Peyer's patch (tissue), 4 donors: ENCODE data around the gene ADAM15. TPM values are rescaled to one million over a fixed set of nuclear protein-coding genes. Genes with fewer than 3 reads are reported as not detected.
A peak's percentile ranks its signal among the peaks of the same experiment; 100 is the strongest.

Experiments used
- DNase-seq, 3 donors: peaks; one replicate each; pipeline ENCODE4 v3.0.0-alpha.2; 2017 to 2019
- H3K27ac ChIP-seq, 4 donors: fragments of 200-600 bp; sonication (generic); one replicate each; pipeline ENCODE4 v1.5.1; 2016 to 2019
- H3K27me3 ChIP-seq, 2 donors: fragments of 200-600 bp; sonication (generic); one replicate each; pipeline ENCODE4 v1.5.1; 2019
- H3K36me3 ChIP-seq, 3 donors: fragments of 200-600 bp; sonication (generic); one replicate each; pipeline ENCODE4 v1.5.1; 2016 to 2019
- H3K4me1 ChIP-seq, 4 donors: fragments of 200-600 bp; sonication (generic); one replicate each; pipeline ENCODE4 v1.5.1; 2016 to 2019
- H3K4me3 ChIP-seq, 4 donors: fragments of 200-600 bp; sonication (generic); 1 replicate in 3 of 4; 2 replicates in 1 of 4; pipeline ENCODE4 v1.5.1; 2016 to 2019; ENCODE audit warnings: mild to moderate bottlenecking in 1 of 4
- H3K9me3 ChIP-seq, 4 donors: fragments of 200-600 bp; sonication (generic); one replicate each; pipeline ENCODE4 v1.5.1; 2016 to 2019; ENCODE audit warnings: mild to moderate bottlenecking in 1 of 4
- CTCF ChIP-seq, 6 experiments: fragments of 450-650 bp in 4 of 6; fragments of 200-600 bp in 2 of 6; sonication (generic) in 1 of 6; IDR thresholded peaks; one replicate each; pipeline ENCODE4 v1.5.1; 2017 to 2019; ENCODE audit warnings: antibody characterized with exemption in 6 of 6, mild to moderate bottlenecking in 3 of 6, moderate library complexity in 1 of 6
- POLR2A ChIP-seq, 2 donors: fragments of 450-650 bp; IDR thresholded peaks; one replicate each; pipeline ENCODE4 v1.5.1; 2017; ENCODE audit warnings: antibody characterized with exemption in 2 of 2, mild to moderate bottlenecking in 2 of 2, moderate library complexity in 2 of 2
- total RNA-seq, 4 donors: library from RNA; depleted of rRNA; stranded (reverse); fragments of >200 nt; gene quantifications; one replicate each; pipeline ENCODE4 v1.1.0, GENCODE V29; 2016

Gene ADAM15
- total RNA-seq, 4 donors from 2014 or later: 111 to 191 (median 126) TPM

- H3K27ac ChIP-seq: no peak overlapping the region
- no peaks in the 10 kb centered on the region for H3K9me3 ChIP-seq
- H3K27me3 ChIP-seq: peaks cover 0 to 25% of the 10 kb centered on the region in 2 donors
- no peaks in the 10 kb centered on the region for H3K36me3 ChIP-seq
- TF ChIP-seq POLR2A (IDR thresholded peaks at IDR 0.05) (no peak), CTCF (IDR thresholded peaks at IDR 0.05) (no peak)
- H3K4me3 ChIP-seq: no peak overlapping the region
- H3K4me1 ChIP-seq: peaks cover 20 to 34% (median 27%) of the 10 kb centered on the region in 4 donors
- DNase-seq: no peak
Measured at GRCh38 chr1:155076371-155076770, 25.3 kb downstream of the ADAM15 start.

DNA sequence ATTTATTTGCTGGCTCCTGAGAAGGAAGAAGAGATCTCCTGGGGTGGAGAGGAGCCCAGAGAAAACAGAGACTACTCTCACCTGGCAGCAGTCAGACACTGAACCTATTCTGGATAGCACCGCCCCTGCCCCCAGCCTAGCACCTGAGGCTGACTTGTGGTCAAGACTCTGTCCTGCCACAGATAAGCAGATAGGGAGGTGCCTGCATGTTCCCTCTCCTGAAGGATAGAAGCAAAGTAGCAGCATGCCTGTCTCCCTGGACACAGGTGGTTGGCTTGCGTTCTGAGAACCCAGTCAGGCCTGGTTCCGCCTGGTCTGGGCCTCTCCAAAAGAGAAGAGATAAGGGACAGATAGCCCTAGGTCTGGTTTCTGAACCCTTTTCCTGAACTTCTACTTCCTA, 26.2 kb downstream of the ADAM15 start:
- peak in 1 of 3 donors; percentile 52 for DNase-seq
- TF ChIP-seq CTCF (IDR thresholded peaks at IDR 0.05) (no peak), POLR2A (IDR thresholded peaks at IDR 0.05) (no peak)
- H3K36me3 ChIP-seq: no peaks in the 10 kb centered on the region
- no peaks in the 10 kb centered on the region for H3K9me3 ChIP-seq
- no peak overlapping the region for H3K27ac ChIP-seq
- H3K4me3 ChIP-seq: no peak overlapping the region
- peaks cover 21 to 42% (median 36%) of the 10 kb centered on the region in 4 donors for H3K4me1 ChIP-seq
- H3K27me3 ChIP-seq: peaks cover 0 to 34% of the 10 kb centered on the region in 2 donors

- H3K4me1 ChIP-seq: peaks cover 23 to 48% (median 40%) of the 10 kb centered on the region in 4 donors
- peak in 2 of 3 donors; percentile 67 to 71 for DNase-seq
- H3K4me3 ChIP-seq: peak overlapping the region in 1 of 4 donors; percentile 54
- H3K9me3 ChIP-seq: no peaks in the 10 kb centered on the region
- H3K27me3 ChIP-seq: peaks cover 0 to 40% of the 10 kb centered on the region in 2 donors
- H3K36me3 ChIP-seq: no peaks in the 10 kb centered on the region
- TF ChIP-seq POLR2A (IDR thresholded peaks at IDR 0.05): no peak
- TF ChIP-seq CTCF (IDR thresholded peaks at IDR 0.05): no peak
- H3K27ac ChIP-seq: no peak overlapping the region
Measured at GRCh38 chr1:155077758-155078445, 26.8 kb downstream of the ADAM15 start.

DNA sequence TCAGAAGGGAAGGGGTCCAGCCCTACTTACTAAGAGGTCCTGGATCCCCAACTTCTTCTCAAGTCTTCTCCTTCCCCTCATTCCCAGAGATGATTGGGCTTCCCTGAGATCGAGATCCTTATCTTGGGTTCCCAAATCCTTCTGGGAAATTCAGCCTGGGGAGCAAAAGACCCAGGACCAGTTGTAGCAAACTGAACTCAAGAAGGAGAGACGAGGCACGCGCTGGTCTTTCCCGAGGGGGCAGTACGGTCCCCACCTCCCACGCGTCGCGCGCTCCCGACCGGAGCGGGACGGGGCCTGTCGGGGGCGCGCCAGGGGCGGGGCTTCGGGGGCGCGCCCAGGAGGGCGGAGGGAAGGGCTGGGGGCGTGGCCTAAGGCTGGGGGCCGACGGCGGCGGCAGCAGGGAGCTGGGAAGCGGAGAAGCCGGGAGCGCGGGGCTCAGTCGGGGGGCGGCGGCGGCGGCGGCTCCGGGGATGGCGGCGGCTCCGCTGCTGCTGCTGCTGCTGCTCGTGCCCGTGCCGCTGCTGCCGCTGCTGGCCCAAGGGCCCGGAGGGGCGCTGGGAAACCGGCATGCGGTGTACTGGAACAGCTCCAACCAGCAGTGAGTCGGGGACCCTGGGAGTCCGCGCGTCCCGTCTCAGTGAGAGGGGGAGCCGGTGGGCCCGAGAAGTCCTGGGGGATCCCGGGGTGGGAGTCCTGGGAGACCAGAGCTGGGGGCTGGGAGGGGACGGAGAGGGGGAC, 27.5 kb downstream of the ADAM15 start, which contains the start of gene EFNA3:
EFNA3 (plus strand) TSS at position 369 of the 741 bp plus-strand sequence; CDS start at position 474, 105 bp downstream.
- Histone ChIP-seq H3K4me3 (peak within 1 kb of the TSS; percentile 37 to 64 (median 51)), H3K9me3 (no peaks in the 10 kb centered on the region), H3K36me3 (no peaks in the 10 kb centered on the region), H3K27ac (no peak within 1 kb of the TSS), H3K4me1 (peaks cover 23 to 55% (median 40%) of the 10 kb centered on the region in 4 donors), H3K27me3 (peaks cover 0 to 47% of the 10 kb centered on the region in 2 donors)
- peak; percentile 65 to 87 (median 85) for DNase-seq
- no peak for TF ChIP-seq CTCF (IDR thresholded peaks at IDR 0.05)
- no peak for TF ChIP-seq POLR2A (IDR thresholded peaks at IDR 0.05)

GRCh38 chr1:155079210-155079486, 28.0 kb downstream of the ADAM15 start:
- TF ChIP-seq CTCF (IDR thresholded peaks at IDR 0.05): no peak
- TF ChIP-seq POLR2A (IDR thresholded peaks at IDR 0.05): no peak
- Histone ChIP-seq H3K27me3 (peaks cover 0 to 47% of the 10 kb centered on the region in 2 donors), H3K4me3 (peak overlapping the region; percentile 37 to 64 (median 51)), H3K4me1 (peaks cover 23 to 60% (median 41%) of the 10 kb centered on the region in 4 donors), H3K36me3 (no peaks in the 10 kb centered on the region), H3K9me3 (no peaks in the 10 kb centered on the region), H3K27ac (no peak overlapping the region)
- DNase-seq: no peak
